ENCODE results near the gene SLC4A4. TPM values are rescaled to one million over a fixed set of nuclear protein-coding genes. Genes with fewer than 3 reads are reported as not detected.
"Not testable (repeated sequence)": the region's sequence is repeated elsewhere in the genome, so short reads cannot be mapped to it uniquely, and the experiment has no call there.

The SLC4A4 gene
- total RNA-seq, 1 experiment from 2014 or later = 1.1 TPM

DNA sequence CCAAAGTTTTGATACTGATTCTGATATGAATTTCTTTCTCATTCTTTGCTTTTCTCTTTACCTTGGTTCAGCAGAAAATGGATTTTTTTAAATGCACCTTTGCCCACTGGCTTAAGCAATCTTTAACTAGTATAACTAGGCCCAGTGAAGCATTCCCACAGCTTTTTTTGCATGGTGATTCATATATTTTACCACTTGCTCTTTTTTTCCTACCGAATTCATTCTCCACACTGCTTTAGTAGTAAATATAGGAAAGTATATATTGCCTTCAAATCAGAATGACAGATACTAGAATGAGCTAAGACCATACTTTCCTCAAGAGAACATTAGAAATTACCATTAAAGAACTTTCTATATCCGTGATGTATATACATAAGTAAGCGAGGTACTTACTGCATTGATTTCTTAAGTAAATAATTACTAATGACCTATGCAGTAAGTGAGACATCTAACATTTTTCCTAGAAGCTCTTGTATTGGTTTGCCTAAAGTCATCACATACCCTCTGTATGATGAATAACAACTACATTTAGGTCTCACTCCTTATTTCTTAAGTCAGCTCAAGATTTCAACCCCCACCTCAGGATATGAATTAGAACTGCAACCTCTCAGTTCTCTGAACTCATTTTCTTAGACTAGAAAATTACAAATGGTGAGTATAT is 44.2 kb downstream of the SLC4A4 start:
- H3K27me3 ChIP-seq = no peaks in the 10 kb centered on the region
- H3K36me3 ChIP-seq = no peaks in the 10 kb centered on the region
- no peaks in the 10 kb centered on the region for H3K9me3 ChIP-seq
- no peak for DNase-seq
- H3K4me3 ChIP-seq = no peak overlapping the region

GRCh38 chr4:71383984-71384383 is 45.2 kb downstream of the SLC4A4 start:
- no peaks in the 10 kb centered on the region for H3K9me3 ChIP-seq
- H3K36me3 ChIP-seq = no peaks in the 10 kb centered on the region
- H3K4me3 ChIP-seq = no peak overlapping the region
- no peak for DNase-seq
- H3K27me3 ChIP-seq = no peaks in the 10 kb centered on the region

DNA sequence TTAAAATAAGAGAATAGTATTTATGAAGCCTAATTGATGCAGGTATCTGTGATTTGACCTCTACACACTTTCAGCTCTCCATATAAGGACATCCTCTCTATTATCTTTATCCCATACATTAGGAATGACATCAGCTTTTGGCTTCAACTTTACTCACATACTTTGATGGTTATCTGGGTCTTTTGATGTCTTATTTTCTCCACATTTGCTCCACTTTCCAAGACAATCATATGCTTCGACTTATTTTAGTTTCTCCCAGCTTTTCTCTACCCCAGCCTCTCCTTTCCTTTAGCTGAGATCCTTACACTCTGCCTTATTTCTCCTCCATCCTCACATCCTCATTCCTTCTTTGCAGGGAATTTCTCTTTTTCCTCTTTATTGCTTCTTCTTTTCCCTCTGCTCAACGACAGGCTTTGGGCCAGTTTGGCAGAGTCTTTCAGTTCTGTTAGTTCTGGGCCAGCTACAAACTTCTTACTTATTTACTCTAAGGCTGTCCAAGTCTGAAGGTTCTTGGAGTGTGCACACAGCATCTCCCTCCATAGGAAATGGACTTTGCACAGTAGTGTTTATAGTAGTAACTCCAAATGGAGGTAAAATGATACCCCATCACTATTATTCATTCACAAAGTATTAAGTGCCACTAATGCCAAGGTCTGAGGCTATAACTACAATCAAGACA is 50.5 kb downstream of the SLC4A4 start:
- Histone ChIP-seq H3K4me3 (no peak overlapping the region), H3K9me3 (no peaks in the 10 kb centered on the region), H3K27me3 (no peaks in the 10 kb centered on the region), H3K36me3 (no peaks in the 10 kb centered on the region)
- DNase-seq = peak; percentile 81

DNA sequence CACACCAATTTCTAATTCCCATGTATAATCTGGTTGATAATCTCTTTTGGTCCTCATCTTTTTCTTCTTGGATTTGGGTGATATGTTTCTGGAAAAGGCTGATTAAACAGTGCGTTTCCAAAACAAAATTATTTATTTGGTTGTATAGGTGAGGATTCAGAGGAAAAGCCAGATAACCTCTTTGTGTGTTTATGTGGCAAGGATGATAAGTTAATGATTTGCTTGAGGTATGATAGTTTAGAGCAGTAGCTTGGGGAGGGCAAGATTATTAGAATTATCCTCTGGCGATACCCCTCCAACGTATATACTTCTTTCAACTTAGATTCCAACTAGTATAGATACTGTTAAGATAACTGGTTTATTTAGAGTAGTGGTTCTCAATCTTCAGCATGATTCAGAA is 53.3 kb downstream of the SLC4A4 start:
- H3K36me3 ChIP-seq = no peaks in the 10 kb centered on the region
- no peaks in the 10 kb centered on the region for H3K9me3 ChIP-seq

GRCh38 chr4:71396382-71396781 is 57.6 kb downstream of the SLC4A4 start:
- H3K9me3 ChIP-seq = no peaks in the 10 kb centered on the region
- H3K4me3 ChIP-seq = no peak overlapping the region
- no peaks in the 10 kb centered on the region for H3K36me3 ChIP-seq
- DNase-seq = peak; percentile 32
- H3K27me3 ChIP-seq = no peaks in the 10 kb centered on the region

More for the DNA sequence above, 53.3 kb downstream of the SLC4A4 start:
- no peaks in the 10 kb centered on the region for H3K27me3 ChIP-seq
- no peak for DNase-seq
- H3K4me3 ChIP-seq = no peak overlapping the region

DNA sequence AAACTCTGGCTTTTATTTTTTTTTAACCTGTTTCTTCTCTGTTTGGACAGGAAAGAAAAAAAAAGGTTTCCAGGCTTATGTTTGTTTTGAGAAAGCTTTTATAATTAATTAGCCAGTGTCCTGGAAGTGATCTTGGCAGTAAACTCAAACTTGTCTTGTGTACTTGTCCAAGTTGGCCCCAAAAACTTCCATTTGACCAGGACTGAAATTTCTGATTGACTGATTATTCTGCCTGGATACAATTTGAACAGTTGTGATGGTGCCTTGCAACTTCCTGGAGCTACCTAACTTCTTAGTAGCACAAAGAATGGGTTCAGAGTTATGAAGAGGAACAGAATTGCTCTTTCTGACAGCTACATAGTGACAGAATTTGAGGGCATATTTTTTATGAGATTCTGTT is 62.0 kb downstream of the SLC4A4 start:
- no peak for DNase-seq
- H3K9me3 ChIP-seq = no peaks in the 10 kb centered on the region
- H3K4me3 ChIP-seq = no peak overlapping the region
- H3K27me3 ChIP-seq = no peaks in the 10 kb centered on the region
- H3K36me3 ChIP-seq = no peaks in the 10 kb centered on the region

DNA sequence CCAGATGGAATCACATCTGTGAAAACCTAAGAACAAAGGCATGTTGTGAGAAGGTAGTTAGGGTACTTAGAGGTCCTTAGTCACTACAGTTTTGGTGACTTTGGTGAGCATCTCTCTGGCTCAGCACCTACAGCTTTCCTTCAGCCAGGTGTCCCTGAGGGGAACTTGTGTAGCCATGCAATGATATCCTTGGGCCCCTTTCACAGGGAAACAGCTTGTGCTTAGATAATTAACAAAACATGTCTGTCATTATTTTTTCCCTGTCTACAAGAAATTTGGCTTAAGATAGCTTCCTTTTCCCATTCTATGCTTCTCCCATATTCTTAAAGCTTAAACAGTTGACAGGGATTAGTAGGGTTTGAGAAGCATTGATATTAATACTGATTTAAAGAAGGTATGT is 63.8 kb downstream of the SLC4A4 start:
- no peaks in the 10 kb centered on the region for H3K36me3 ChIP-seq
- H3K4me3 ChIP-seq = no peak overlapping the region
- H3K27me3 ChIP-seq = no peaks in the 10 kb centered on the region
- H3K9me3 ChIP-seq = no peaks in the 10 kb centered on the region
- no peak for DNase-seq

- no peak overlapping the region for H3K4me3 ChIP-seq
- H3K27me3 ChIP-seq = no peaks in the 10 kb centered on the region
- H3K9me3 ChIP-seq = peaks cover 7% of the 10 kb centered on the region
- no peaks in the 10 kb centered on the region for H3K36me3 ChIP-seq
- DNase-seq = no peak
Measured at GRCh38 chr4:71404049-71404448, 65.2 kb downstream of the SLC4A4 start.

DNA sequence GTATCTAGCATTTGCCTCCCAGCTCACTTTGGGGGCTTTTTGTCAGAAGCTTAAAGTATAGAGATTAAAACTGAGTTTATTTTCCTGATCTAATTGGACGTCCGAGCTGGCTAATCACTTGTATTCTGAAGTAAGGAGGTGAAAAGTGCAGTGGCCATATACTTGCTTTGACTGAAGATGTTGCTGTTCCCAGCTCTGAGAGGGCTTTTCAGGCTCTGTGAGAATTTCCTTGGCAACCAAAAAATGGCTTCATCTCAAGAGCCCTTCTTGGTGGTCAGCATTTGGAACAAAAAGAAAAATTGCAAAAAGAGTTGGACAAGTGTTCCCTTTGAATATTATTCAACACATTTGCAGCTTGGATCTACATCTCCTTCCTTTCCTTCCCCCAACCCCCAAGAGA is 67.0 kb downstream of the SLC4A4 start:
- H3K36me3 ChIP-seq = no peaks in the 10 kb centered on the region
- DNase-seq = no peak
- H3K9me3 ChIP-seq = peaks cover 10% of the 10 kb centered on the region
- no peak overlapping the region for H3K4me3 ChIP-seq
- no peaks in the 10 kb centered on the region for H3K27me3 ChIP-seq

- Histone ChIP-seq H3K27me3 (no peaks in the 10 kb centered on the region), H3K4me3 (no peak overlapping the region), H3K36me3 (no peaks in the 10 kb centered on the region), H3K9me3 (peaks cover 10% of the 10 kb centered on the region)
- DNase-seq = no peak
Measured at GRCh38 chr4:71406459-71406963, 67.7 kb downstream of the SLC4A4 start.

GRCh38 chr4:71408961-71409360 is 70.1 kb downstream of the SLC4A4 start:
- not testable (repeated sequence) for H3K4me3 ChIP-seq, H3K27me3 ChIP-seq, DNase-seq, H3K9me3 ChIP-seq, H3K36me3 ChIP-seq

- H3K36me3 ChIP-seq = no peaks in the 10 kb centered on the region
- no peak overlapping the region for H3K4me3 ChIP-seq
- H3K27me3 ChIP-seq = no peaks in the 10 kb centered on the region
- H3K9me3 ChIP-seq = peaks cover 10% of the 10 kb centered on the region
- DNase-seq = no peak
Measured at GRCh38 chr4:71411981-71412380, 73.2 kb downstream of the SLC4A4 start.

- Histone ChIP-seq H3K4me3 (no peak overlapping the region), H3K9me3 (no peaks in the 10 kb centered on the region), H3K27me3 (no peaks in the 10 kb centered on the region), H3K36me3 (no peaks in the 10 kb centered on the region)
- DNase-seq = no peak
Measured at GRCh38 chr4:71415491-71415890, 76.7 kb downstream of the SLC4A4 start.

- no peaks in the 10 kb centered on the region for H3K9me3 ChIP-seq
- DNase-seq = no peak
Measured at GRCh38 chr4:71417150-71417549, 78.3 kb downstream of the SLC4A4 start.

DNA sequence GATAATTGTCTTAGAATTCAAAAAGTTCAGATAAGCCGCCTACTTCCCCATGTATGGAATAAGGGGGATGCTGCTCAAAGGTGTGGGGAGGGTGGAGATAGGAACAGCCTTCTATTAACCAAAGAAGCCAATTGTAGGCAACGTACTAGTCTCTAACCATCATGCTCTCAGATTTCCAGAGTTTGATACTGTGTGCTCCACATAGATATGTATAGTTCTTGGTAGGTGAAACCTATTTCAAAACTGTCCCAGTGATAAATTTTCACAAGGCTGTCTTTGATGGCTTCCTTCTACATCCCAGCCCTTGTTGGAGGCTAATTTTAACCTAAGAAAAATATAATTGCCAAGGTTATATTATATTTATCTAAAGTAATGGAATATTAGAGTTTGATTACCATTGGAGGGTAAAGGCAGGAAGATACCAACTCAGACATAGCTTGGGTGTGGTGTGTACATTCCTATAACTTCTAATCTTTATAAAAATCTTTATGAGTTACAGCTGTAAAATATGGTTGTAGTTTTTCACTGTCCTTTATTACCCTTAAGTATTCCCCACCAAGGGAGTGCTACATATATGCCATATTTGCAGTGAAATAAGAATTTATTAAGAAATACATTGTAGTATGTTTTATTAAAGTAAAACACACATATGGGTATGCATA is 87.7 kb downstream of the SLC4A4 start:
- Histone ChIP-seq H3K4me3 (no peak overlapping the region), H3K36me3 (no peaks in the 10 kb centered on the region), H3K27me3 (no peaks in the 10 kb centered on the region), H3K9me3 (no peaks in the 10 kb centered on the region)
- DNase-seq = no peak

More at GRCh38 chr4:71417150-71417549, 78.3 kb downstream of the SLC4A4 start:
- Histone ChIP-seq H3K4me3 (no peak overlapping the region), H3K36me3 (no peaks in the 10 kb centered on the region), H3K27me3 (no peaks in the 10 kb centered on the region)

DNA sequence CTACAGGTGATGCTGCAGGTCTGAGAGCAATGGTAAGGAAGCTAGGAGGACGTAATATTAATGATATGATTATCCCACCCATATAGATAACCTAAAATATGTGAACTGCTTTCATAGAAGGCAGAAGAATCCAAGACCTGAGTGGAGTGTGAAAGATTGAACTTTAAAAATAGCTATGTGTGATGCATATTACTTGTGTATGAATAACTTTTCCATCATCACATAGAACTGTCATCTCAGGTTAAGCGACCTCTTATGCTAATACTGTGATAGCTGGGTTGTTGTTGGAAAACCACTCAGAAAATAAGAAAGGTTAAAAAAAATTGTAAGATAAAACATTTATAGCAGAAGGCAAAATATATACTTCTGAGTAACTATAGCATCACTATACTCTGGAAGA is 90.3 kb downstream of the SLC4A4 start:
- no peaks in the 10 kb centered on the region for H3K9me3 ChIP-seq
- H3K4me3 ChIP-seq = no peak overlapping the region
- no peaks in the 10 kb centered on the region for H3K27me3 ChIP-seq
- no peak for DNase-seq
- no peaks in the 10 kb centered on the region for H3K36me3 ChIP-seq

DNA sequence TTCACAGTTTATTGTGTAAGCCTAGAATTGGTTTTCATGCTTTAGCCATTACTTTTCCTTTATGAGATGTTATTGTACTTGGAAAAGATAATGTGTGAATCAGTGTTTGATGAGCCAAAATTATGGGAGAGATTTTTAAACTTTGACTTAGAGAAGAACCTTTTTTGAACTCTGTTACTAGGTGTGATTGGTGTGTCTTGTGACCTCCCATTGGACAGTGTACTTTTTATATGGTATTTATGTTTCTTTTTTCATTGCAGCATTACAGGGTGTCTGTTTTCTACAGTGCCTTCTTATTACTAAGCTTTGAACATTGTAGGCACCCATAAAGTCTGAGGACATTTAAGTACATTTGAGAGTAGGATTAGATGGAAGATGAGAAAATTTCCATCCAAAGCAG is 91.1 kb downstream of the SLC4A4 start:
- Histone ChIP-seq H3K27me3 (no peaks in the 10 kb centered on the region), H3K4me3 (no peak overlapping the region), H3K36me3 (no peaks in the 10 kb centered on the region), H3K9me3 (no peaks in the 10 kb centered on the region)
- DNase-seq = no peak

GRCh38 chr4:71430609-71431008 is 91.8 kb downstream of the SLC4A4 start:
- Histone ChIP-seq H3K27me3 (no peaks in the 10 kb centered on the region), H3K9me3 (no peaks in the 10 kb centered on the region), H3K36me3 (no peaks in the 10 kb centered on the region), H3K4me3 (no peak overlapping the region)
- DNase-seq = no peak

Measured in MG63 (cell line).